ENCODE measurements around the gene BABAM2.

BABAM2 gene

GRCh38 chr2:28248511-28248910 is 358.0 kb downstream of the BABAM2 start:
- POLR2A ChIA-PET = no interaction called here
- TF ChIP-seq SETDB1 (IDR thresholded peaks at IDR 0.05; ENCODE audit: insufficient read length, low read length) (no peak), ZNF398 (tag by site-specific recombination; IDR thresholded peaks at IDR 0.05) (no peak), ZNF140 (tag by site-specific recombination; IDR thresholded peaks at IDR 0.05) (no peak), REPIN1 (tag by site-specific recombination; IDR thresholded peaks at IDR 0.05; ENCODE audit: low read depth) (no peak), ZSCAN23 (tag by site-specific recombination; IDR thresholded peaks at IDR 0.05) (no peak), YY2 (tag by site-specific recombination; IDR thresholded peaks at IDR 0.05) (no peak), ZNF24 (tag by site-specific recombination; IDR thresholded peaks at IDR 0.05) (no peak), ZNF645 (tag by site-specific recombination; IDR thresholded peaks at IDR 0.05) (no peak)
- H3K4me3 ChIP-seq (ENCODE audit: low read depth, low read length) = no peak overlapping the region
- H3K36me3 ChIP-seq (ENCODE audit: control insufficient read depth in 2 of 2, insufficient read depth in 1 of 2, low read length in 2 of 2) = no peaks in the 10 kb centered on the region
- no peaks in the 10 kb centered on the region for H3K9me3 ChIP-seq (ENCODE audit: control insufficient read depth, insufficient read depth, low read depth, low read length)
- CTCF ChIA-PET = no interaction called here
- 0 out of 2 replicates have a peak, but pooled peaks cover 4% of the 10 kb centered on the region for H3K4me1 ChIP-seq (ENCODE audit: control insufficient read depth, insufficient read depth, low read length)
- no peak overlapping the region for H3K27ac ChIP-seq (ENCODE audit: extremely low read depth, low read depth, low read length)

GRCh38 chr2:28250006-28250405 is 359.5 kb downstream of the BABAM2 start:
- ChIA-PET POLR2A (interaction anchor here (1.0 to 1.4 kb wide), 2 partner anchors 25 to 141 kb away, joined by 3 to 5 read pairs; no protein-coding TSS in a partner anchor), CTCF (no interaction called here)
- Histone ChIP-seq H3K4me1 (ENCODE audit: control insufficient read depth, insufficient read depth, low read length) (0 out of 2 replicates have a peak, but pooled peaks cover 4% of the 10 kb centered on the region), H3K36me3 (ENCODE audit: control insufficient read depth in 2 of 2, insufficient read depth in 1 of 2, low read length in 2 of 2) (no peaks in the 10 kb centered on the region), H3K27ac (ENCODE audit: extremely low read depth, low read depth, low read length) (no peak overlapping the region), H3K4me3 (ENCODE audit: low read depth, low read length) (no peak overlapping the region), H3K9me3 (ENCODE audit: control insufficient read depth, insufficient read depth, low read depth, low read length) (no peaks in the 10 kb centered on the region)
- TF ChIP-seq ZNF362 (tag by site-specific recombination; IDR thresholded peaks at IDR 0.05) (0 out of 2 replicates have a peak, but pooled peaks have one; percentile 24), ELK4 (IDR thresholded peaks at IDR 0.05; ENCODE audit: borderline replicate concordance, low read depth, low read length) (no peak)

- POLR2A ChIA-PET = interaction anchor here (0.7 to 0.9 kb wide), 2 partner anchors 118 to 141 kb away, joined by 3 to 5 read pairs; partner anchors contain the start of gene FOSL2
- TF ChIP-seq ZNF341 (tag by site-specific recombination; IDR thresholded peaks at IDR 0.05; ENCODE audit: low read depth) (no peak), ZNF214 (tag by site-specific recombination; IDR thresholded peaks at IDR 0.05; ENCODE audit: borderline replicate concordance) (no peak), ZNF830 (tag by site-specific recombination; IDR thresholded peaks at IDR 0.05; ENCODE audit: low read depth) (no peak), PRDM2 (tag by site-specific recombination; IDR thresholded peaks at IDR 0.05; ENCODE audit: borderline replicate concordance) (no peak), ZNF174 (tag by site-specific recombination; IDR thresholded peaks at IDR 0.05) (no peak), ZNF645 (tag by site-specific recombination; IDR thresholded peaks at IDR 0.05) (no peak), ZNF37A (tag by site-specific recombination; IDR thresholded peaks at IDR 0.05) (no peak), GLIS1 (tag by site-specific recombination; IDR thresholded peaks at IDR 0.05) (no peak)
- no peak overlapping the region for H3K4me3 ChIP-seq (ENCODE audit: low read depth, low read length)
- 0 out of 2 replicates have a peak, but pooled peaks cover 4% of the 10 kb centered on the region for H3K4me1 ChIP-seq (ENCODE audit: control insufficient read depth, insufficient read depth, low read length)
- no peak overlapping the region for H3K27ac ChIP-seq (ENCODE audit: extremely low read depth, low read depth, low read length)
- CTCF ChIA-PET = no interaction called here
- no peaks in the 10 kb centered on the region for H3K9me3 ChIP-seq (ENCODE audit: control insufficient read depth, insufficient read depth, low read depth, low read length)
- H3K36me3 ChIP-seq (ENCODE audit: control insufficient read depth in 2 of 2, insufficient read depth in 1 of 2, low read length in 2 of 2) = no peaks in the 10 kb centered on the region
Measured at GRCh38 chr2:28251337-28251736, 360.8 kb downstream of the BABAM2 start.
